Karpas-422 (cell line): Measurements from ENCODE around the gene SPO11. TPM values are rescaled to one million over a fixed set of nuclear protein-coding genes. Genes with fewer than 3 reads are reported as not detected.
A peak's percentile ranks its signal among the peaks of the same experiment; 100 is the strongest.
"Not testable (repeated sequence)": the region's sequence is repeated elsewhere in the genome, so short reads cannot be mapped to it uniquely, and the experiment has no call there.

Source experiments
- DNase-seq: peaks from one replicate; pipeline ENCODE4 v3.0.0-alpha.2; 2015
- H2AFZ ChIP-seq: fragments of 200-600 bp; sonication (generic); 2 replicates; pipeline ENCODE4 v1.6.1; 2014; ENCODE audit warnings: antibody characterized with exemption, low read length, mixed read lengths
- H3K27ac ChIP-seq: fragments of 200-600 bp; sonication (generic); 2 replicates; pipeline ENCODE4 v1.5.1; 2014; ENCODE audit warnings: mild to moderate bottlenecking, low read length, moderate library complexity
- H3K27me3 ChIP-seq: fragments of 200-600 bp; sonication (generic); 2 replicates; pipeline ENCODE4 v1.6.1; 2014; ENCODE audit warnings: low read length, mixed read lengths
- H3K36me3 ChIP-seq: fragments of 200-600 bp; sonication (generic); 2 replicates; pipeline ENCODE4 v1.6.1; 2014; ENCODE audit warnings: low read length, mixed read lengths; ENCODE audit not compliant: insufficient read depth
- H3K4me1 ChIP-seq: fragments of 200-600 bp; sonication (generic); 2 replicates; pipeline ENCODE4 v1.6.1; 2014; ENCODE audit warnings: mild to moderate bottlenecking, low read length, mixed read lengths
- H3K4me2 ChIP-seq: fragments of 200-600 bp; sonication (generic); 2 replicates; pipeline ENCODE4 v1.6.1; 2014; ENCODE audit warnings: low read length, low read depth, mild to moderate bottlenecking; ENCODE audit not compliant: poor library complexity, severe bottlenecking
- H3K4me3 ChIP-seq: fragments of 200-600 bp; sonication (generic); 2 replicates; pipeline ENCODE4 v1.5.1; 2014; ENCODE audit warnings: mild to moderate bottlenecking, antibody characterized with exemption, low read length, mixed read lengths
- H3K79me2 ChIP-seq: fragments of 200-600 bp; sonication (generic); 2 replicates; pipeline ENCODE4 v1.6.1; 2014; ENCODE audit warnings: mild to moderate bottlenecking, low read length, mixed read lengths
- H3K9ac ChIP-seq: fragments of 200-600 bp; sonication (generic); 2 replicates; pipeline ENCODE4 v1.6.0; 2014; ENCODE audit warnings: low read length
- H3K9me2 ChIP-seq: fragments of 200-600 bp; sonication (generic), shearing (Covaris generic); replicated peaks from 2 replicates; pipeline ENCODE4 v1.6.0; 2014; ENCODE audit warnings: mild to moderate bottlenecking, low read length, moderate library complexity; ENCODE audit not compliant: insufficient read depth
- H3K9me3 ChIP-seq: fragments of 300-700, 200-600 bp; sonication (generic); 2 replicates; pipeline ENCODE4 v1.6.1; 2014; ENCODE audit warnings: low read length, mixed read lengths
- H4K20me1 ChIP-seq: fragments of 200-600 bp; sonication (generic); 2 replicates; pipeline ENCODE4 v1.6.1; 2014; ENCODE audit warnings: mild to moderate bottlenecking, antibody characterized with exemption, low read length, low read depth; ENCODE audit not compliant: insufficient read depth
- total RNA-seq: library from RNA; depleted of rRNA; stranded (reverse); fragments of >200 nt; shearing (Covaris generic); gene quantifications from 2 replicates; pipeline ENCODE4 v1.2.3, GENCODE V29; 2014; ENCODE audit warnings: low replicate concordance

The SPO11 gene
- total RNA-seq, 1 experiment from 2014 or later, result not detected

DNA sequence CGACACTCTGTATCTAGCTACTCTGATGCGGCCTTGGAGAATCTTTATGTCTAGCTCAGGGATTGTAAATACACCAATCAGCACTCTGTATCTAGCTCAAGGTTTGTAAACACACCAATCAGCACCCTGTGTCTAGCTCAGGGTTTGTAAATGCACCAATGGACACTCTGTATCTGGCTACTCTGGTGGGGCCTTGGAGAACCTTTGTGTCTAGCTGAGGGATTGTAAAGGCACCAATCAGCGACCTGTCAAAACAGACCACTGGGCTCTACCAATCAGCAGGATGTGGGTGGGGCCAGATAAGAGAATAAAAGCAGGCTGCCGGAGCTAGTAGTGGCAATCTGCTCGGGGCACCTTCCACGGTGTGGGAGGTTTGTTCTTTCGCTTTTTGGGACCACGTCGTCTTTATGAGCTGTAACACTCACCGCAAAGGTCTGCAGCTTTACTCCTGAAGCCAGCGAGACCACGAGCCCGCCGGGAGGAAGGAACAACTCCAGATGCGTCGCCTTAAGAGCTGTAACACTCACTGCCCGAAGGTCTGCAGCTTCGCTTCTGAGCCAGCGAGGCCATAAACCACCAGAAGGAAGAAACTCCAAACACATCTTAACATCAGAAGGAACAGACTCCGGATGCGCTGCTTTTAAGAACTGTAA lies 19.4 kb downstream of the SPO11 start:
- H3K4me1 ChIP-seq, result peaks cover 19% of the 10 kb centered on the region
- not testable (repeated sequence) for H3K27ac ChIP-seq, H3K9ac ChIP-seq, H3K9me2 ChIP-seq, H2AFZ ChIP-seq, H3K4me3 ChIP-seq, H3K27me3 ChIP-seq, DNase-seq, H3K4me2 ChIP-seq, H3K9me3 ChIP-seq
- peaks cover 22% of the 10 kb centered on the region for H4K20me1 ChIP-seq
- H3K79me2 ChIP-seq, result peaks cover 31% of the 10 kb centered on the region
- H3K36me3 ChIP-seq, result peaks cover 17% of the 10 kb centered on the region; the same call in 1 of the 2 replicates

DNA sequence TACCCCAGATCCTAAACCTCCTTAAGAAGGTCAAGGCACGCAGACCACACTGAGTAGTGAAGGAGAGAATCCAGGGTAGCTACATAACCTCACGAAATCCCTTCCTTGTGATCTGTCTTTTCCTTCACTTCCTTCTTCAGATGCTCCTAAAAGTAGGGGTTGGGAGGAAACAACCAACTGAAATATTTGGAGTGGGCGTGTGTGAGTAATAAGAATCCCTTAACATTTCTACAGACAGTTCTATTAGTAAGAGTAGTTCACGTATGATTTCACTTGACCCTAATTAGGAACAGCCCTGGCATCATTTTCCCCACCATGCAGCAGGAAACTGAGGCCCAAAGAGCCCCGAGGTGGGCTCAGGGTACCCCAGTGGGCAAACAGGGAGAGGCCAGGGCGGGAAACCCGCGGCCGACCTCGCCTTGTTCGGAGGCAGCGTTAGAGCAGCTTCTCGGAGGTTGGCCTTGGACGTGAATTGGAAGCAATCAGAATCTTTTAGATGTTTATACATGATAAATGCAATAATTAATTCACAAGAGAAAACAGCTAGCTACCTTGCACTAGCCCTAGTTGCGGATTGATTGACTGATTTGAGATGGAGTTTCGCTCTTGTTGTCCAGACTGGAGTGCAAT lies 20.6 kb downstream of the SPO11 start:
- H3K27ac ChIP-seq, result no peak overlapping the region

DNA sequence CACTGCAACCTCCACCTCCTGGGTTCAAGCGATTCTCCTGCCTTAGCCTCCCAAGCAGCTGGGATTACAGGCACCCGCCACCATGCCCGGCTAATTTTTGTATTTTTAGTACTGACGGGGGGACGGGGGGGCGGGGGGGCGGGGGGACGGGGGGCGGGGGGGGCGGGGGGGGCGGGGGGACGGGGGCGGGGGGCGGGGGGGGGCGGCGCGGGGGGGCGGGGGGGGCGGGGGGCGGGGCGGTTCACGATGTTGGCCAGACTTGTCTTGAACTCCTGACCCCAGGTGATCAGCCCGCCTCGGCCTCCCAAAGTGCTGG lies 21.1 kb downstream of the SPO11 start:
- Histone ChIP-seq H3K27ac (peak overlapping the region; percentile 52; the same call in 1 of the 2 replicates), H3K9ac (peak overlapping the region; percentile 83), H3K4me3 (peak overlapping the region; percentile 72), H3K36me3 (peaks cover 30% of the 10 kb centered on the region; the same call in 1 of the 2 replicates), H3K79me2 (peaks cover 39% of the 10 kb centered on the region), H3K4me2 (peak overlapping the region; percentile 88), H4K20me1 (peaks cover 22% of the 10 kb centered on the region), H3K4me1 (peaks cover 19% of the 10 kb centered on the region)
- H3K27me3 ChIP-seq, H2AFZ ChIP-seq, H3K9me2 ChIP-seq, H3K9me3 ChIP-seq, DNase-seq: not testable (repeated sequence)

More for the DNA sequence above, 20.6 kb downstream of the SPO11 start:
- Histone ChIP-seq H3K79me2 (peaks cover 39% of the 10 kb centered on the region), H3K4me1 (peaks cover 19% of the 10 kb centered on the region), H2AFZ (peak overlapping the region; percentile 30; the same call in 1 of the 2 replicates), H3K36me3 (peaks cover 28% of the 10 kb centered on the region; the same call in 1 of the 2 replicates), H3K9ac (no peak overlapping the region), H3K4me2 (no peak overlapping the region), H3K9me3 (no peaks in the 10 kb centered on the region), H4K20me1 (peaks cover 22% of the 10 kb centered on the region), H3K27me3 (no peaks in the 10 kb centered on the region), H3K4me3 (no peak overlapping the region), H3K9me2 (no peaks in the 10 kb centered on the region)
- peak; percentile 44 for DNase-seq

DNA sequence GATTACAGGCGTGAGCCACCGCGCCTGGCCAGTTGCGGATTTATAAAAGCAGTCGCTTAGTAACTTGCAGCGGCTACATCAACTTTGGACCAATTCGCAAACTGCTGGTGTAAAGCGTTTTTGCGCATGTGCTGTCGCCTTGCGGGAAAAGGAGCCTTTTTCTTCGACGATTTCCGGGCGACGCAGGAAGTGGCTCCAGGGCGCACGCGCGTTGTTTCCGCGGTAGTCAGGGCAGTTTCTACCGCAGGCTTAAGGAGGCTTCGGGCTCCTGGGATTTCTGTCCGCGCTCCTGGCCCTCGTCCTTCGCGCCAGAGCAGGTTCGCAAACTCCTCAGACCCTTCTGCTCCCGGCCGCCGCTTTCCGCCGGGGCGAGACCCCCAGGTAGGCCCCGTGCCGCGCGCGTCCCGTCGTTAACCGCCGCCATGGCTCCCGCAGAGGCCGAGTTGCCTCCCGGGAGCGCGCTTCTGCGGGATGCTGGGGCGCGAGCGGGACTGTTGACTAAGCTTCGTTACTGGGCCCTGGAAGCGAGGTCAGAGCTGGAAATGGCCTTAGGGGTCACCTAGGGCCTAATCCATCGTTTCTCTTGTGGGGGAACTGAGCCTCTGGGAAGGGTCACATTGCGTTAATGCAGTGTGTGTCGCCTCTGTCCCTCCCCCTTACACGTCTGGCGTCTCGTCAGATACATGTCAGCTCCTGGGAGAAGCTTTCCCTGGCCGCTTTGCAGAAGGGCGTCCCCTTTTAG lies 21.6 kb downstream of the SPO11 start, which contains the start of gene RAE1:
Gene RAE1, plus strand, starts transcription at position 214 of the 742 bp plus-strand sequence. CDS start 2,784 bp downstream, outside the sequence.
- Histone ChIP-seq H3K9ac (peak within 1 kb of the TSS; percentile 83), H3K27me3 (no peaks in the 10 kb centered on the region), H3K4me1 (peaks cover 19% of the 10 kb centered on the region), H3K79me2 (peaks cover 39% of the 10 kb centered on the region), H3K4me3 (peak within 1 kb of the TSS; percentile 72), H3K4me2 (peak within 1 kb of the TSS; percentile 88), H3K27ac (peak within 1 kb of the TSS; percentile 52; the same call in 1 of the 2 replicates), H3K9me3 (no peaks in the 10 kb centered on the region), H3K9me2 (no peaks in the 10 kb centered on the region), H3K36me3 (peaks cover 36% of the 10 kb centered on the region; the same call in 1 of the 2 replicates), H4K20me1 (peaks cover 22% of the 10 kb centered on the region), H2AFZ (peak within 1 kb of the TSS; percentile 10; the same call in 1 of the 2 replicates)
- DNase-seq, result peak; percentile 96

DNA sequence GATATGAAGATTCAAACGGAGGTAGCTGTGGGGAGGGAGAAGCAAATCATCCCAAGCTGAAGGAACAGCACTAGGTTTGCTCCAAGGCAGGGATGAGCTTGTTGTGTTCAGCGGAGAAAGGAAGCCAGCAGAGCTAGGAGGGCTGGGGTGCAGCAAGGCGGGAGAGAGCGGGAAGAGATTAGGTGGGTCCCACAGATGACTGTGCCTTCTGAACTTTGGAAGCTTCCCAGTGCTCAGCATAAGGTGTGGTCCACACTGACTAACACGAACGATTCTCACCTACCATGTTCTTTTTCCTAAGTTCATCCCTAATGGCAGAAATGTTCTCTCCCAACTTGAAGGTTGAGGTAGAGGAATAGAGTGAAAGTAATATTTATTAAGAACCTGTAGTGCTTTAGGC lies 22.7 kb downstream of the SPO11 start:
- Histone ChIP-seq H3K27me3 (no peaks in the 10 kb centered on the region), H3K4me3 (peak overlapping the region; percentile 72), H3K9me3 (no peaks in the 10 kb centered on the region), H3K36me3 (peaks cover 42% of the 10 kb centered on the region; the same call in 1 of the 2 replicates), H3K4me2 (peak overlapping the region; percentile 88), H3K79me2 (peaks cover 39% of the 10 kb centered on the region), H3K27ac (no peak overlapping the region), H4K20me1 (peaks cover 24% of the 10 kb centered on the region), H3K4me1 (peaks cover 19% of the 10 kb centered on the region), H3K9me2 (no peaks in the 10 kb centered on the region), H3K9ac (peak overlapping the region; percentile 83), H2AFZ (no peak overlapping the region)
- DNase-seq, result no peak

DNA sequence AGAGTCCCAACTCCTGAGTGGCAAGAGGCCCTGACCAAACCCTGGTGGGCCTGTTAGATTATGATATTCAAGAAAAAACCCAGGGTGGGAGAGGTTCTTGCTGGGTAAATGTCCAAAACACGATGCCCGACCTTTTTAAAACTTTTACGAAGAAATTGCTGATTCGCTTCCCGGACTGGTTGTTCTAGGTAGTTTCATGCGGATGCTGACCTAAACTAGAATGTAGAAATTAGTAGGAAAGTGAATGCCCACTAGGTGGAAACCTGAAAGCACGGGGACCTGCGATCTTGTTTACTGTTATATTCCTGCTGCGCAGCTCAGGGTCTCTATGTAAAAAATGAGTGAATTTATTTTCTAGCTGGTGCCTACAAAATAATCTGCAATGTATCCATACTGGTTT lies 23.7 kb downstream of the SPO11 start:
- Histone ChIP-seq H3K27ac (no peak overlapping the region), H2AFZ (no peak overlapping the region), H3K36me3 (peaks cover 42% of the 10 kb centered on the region; the same call in 1 of the 2 replicates), H4K20me1 (peaks cover 24% of the 10 kb centered on the region), H3K9me2 (no peaks in the 10 kb centered on the region), H3K79me2 (peaks cover 39% of the 10 kb centered on the region), H3K4me1 (peaks cover 19% of the 10 kb centered on the region), H3K27me3 (no peaks in the 10 kb centered on the region), H3K9me3 (no peaks in the 10 kb centered on the region), H3K4me3 (no peak overlapping the region), H3K9ac (no peak overlapping the region), H3K4me2 (no peak overlapping the region)
- no peak for DNase-seq

DNA sequence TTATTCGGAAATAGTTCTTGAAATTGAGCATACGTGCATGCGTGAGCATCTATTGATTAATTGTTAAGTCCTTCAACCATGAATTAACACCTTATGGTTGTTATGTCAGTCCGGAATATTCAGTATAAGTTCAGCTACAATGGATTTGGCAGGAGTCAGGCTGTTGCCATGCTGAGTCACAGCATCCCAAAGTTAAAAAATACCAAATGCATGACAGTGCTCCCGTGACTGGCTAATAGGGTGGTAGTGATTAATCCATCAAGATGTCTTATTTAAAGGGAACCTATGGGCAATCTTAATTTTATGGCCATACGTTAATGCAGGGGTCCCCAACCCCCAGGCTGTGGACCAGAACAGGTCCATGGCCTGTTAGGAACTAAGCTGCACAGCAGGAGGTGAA lies 31.9 kb downstream of the SPO11 start:
- H4K20me1 ChIP-seq, result peaks cover 11% of the 10 kb centered on the region; the same call in 1 of the 2 replicates
- peaks cover 36% of the 10 kb centered on the region for H3K36me3 ChIP-seq
- H3K9ac ChIP-seq, result no peak overlapping the region
- H3K9me3 ChIP-seq, result no peaks in the 10 kb centered on the region
- H2AFZ ChIP-seq, result no peak overlapping the region
- H3K79me2 ChIP-seq, result peaks cover 9% of the 10 kb centered on the region
- H3K27ac ChIP-seq, result no peak overlapping the region
- no peaks in the 10 kb centered on the region for H3K27me3 ChIP-seq
- H3K4me3 ChIP-seq, result no peak overlapping the region
- DNase-seq, result no peak
- H3K9me2 ChIP-seq, result no peaks in the 10 kb centered on the region
- no peaks in the 10 kb centered on the region for H3K4me1 ChIP-seq
- no peak overlapping the region for H3K4me2 ChIP-seq

DNA sequence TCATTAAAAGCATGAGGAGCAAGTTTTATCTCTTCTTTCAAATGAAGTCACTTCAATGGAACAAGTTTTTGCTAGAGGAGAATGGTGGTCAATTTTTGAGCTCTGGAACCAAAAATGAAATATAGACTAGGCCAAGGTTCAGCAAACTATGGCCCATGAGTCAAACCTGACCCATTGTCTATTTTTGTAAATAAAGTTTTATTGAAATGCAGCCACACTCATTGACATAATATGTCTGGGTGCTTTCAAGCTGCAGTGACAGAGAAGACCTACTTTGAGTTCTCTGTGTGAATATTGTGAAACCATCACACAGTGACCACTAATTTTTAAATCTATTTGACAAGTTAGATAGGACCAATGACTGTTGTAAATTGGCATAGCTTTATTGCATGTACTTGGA lies 34.8 kb downstream of the SPO11 start:
- H3K27me3 ChIP-seq, result no peaks in the 10 kb centered on the region
- H4K20me1 ChIP-seq, result peaks cover 8% of the 10 kb centered on the region; the same call in 1 of the 2 replicates
- DNase-seq, result no peak

More for the DNA sequence above, 34.8 kb downstream of the SPO11 start:
- no peak overlapping the region for H3K9ac ChIP-seq
- H3K36me3 ChIP-seq, result peaks cover 60% of the 10 kb centered on the region
- no peak overlapping the region for H2AFZ ChIP-seq
- no peaks in the 10 kb centered on the region for H3K9me2 ChIP-seq
- no peak overlapping the region for H3K27ac ChIP-seq
- H3K79me2 ChIP-seq, result peaks cover 9% of the 10 kb centered on the region
- no peaks in the 10 kb centered on the region for H3K4me1 ChIP-seq
- no peak overlapping the region for H3K4me2 ChIP-seq
- no peaks in the 10 kb centered on the region for H3K9me3 ChIP-seq
- no peak overlapping the region for H3K4me3 ChIP-seq
